ENCODE measurements around the gene AFDN. TPM values are rescaled to one million over a fixed set of nuclear protein-coding genes. Genes with fewer than 3 reads are reported as not detected.

AFDN gene
- total RNA-seq, 2 experiments from 2014 or later, result 45.9 to 46.3 TPM

DNA sequence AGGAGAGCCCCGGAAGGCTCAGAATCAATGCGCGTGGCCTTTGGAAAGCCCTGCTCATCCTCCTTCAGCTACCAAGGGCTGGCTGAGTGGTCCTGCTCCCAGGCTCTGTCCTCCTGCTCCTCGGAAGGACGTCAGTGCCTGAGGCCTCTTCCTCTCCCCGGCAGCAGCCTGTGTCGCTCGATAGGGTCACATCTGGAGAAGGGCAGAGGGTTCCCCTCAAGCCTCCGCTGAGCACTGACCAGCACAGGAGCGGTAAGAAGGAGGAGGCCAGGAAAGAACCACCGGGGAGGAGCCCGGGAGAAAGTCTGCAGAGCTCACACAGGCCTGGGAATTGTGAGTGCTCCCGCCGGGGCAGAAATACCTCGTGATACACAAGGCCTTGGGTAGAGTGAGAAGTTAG lies 192.0 kb downstream of the AFDN start:
- H3K36me3 Mint-ChIP-seq (ENCODE audit: low read depth), result no peaks in the 10 kb centered on the region

GRCh38 chr6:168020242-168020641 lies 193.5 kb downstream of the AFDN start:
- DNase-seq, result no peak
- POLR2A ChIA-PET, result no interaction called here
- no peak overlapping the region for H3K27ac Mint-ChIP-seq
- H3K36me3 Mint-ChIP-seq (ENCODE audit: low read depth), result no peaks in the 10 kb centered on the region
- H3K4me3 Mint-ChIP-seq, result no peak overlapping the region
- CTCF ChIA-PET, result no interaction called here
- no peaks in the 10 kb centered on the region for H3K4me1 Mint-ChIP-seq
- peaks cover 3% of the 10 kb centered on the region for H3K27me3 Mint-ChIP-seq
- H3K9me3 Mint-ChIP-seq, result peaks cover 5% of the 10 kb centered on the region

More for the DNA sequence above, 192.0 kb downstream of the AFDN start:
- H3K4me3 Mint-ChIP-seq, result no peak overlapping the region
- H3K27me3 Mint-ChIP-seq, result peaks cover 3% of the 10 kb centered on the region
- ChIA-PET CTCF (no interaction called here), POLR2A (no interaction called here)
- no peak overlapping the region for H3K27ac Mint-ChIP-seq
- no peak for DNase-seq
- peaks cover 9% of the 10 kb centered on the region for H3K9me3 Mint-ChIP-seq
- H3K4me1 Mint-ChIP-seq, result no peaks in the 10 kb centered on the region

GRCh38 chr6:168021581-168021980 lies 194.9 kb downstream of the AFDN start:
- Mint-ChIP-seq H3K27me3 (peaks cover 6% of the 10 kb centered on the region), H3K4me3 (no peak overlapping the region), H3K27ac (no peak overlapping the region), H3K4me1 (no peaks in the 10 kb centered on the region), H3K36me3 (ENCODE audit: low read depth) (no peaks in the 10 kb centered on the region), H3K9me3 (no peaks in the 10 kb centered on the region)
- POLR2A ChIA-PET, result no interaction called here
- no peak for DNase-seq
- CTCF ChIA-PET, result no interaction called here

Other genes starting within 250 kb of the AFDN start
- not detected for gene KIF25, start 170.8 kb downstream of the AFDN start, total RNA-seq

Measured in activated CD4-positive, alpha-beta memory T cell treated with anti-CD3 and anti-CD28 coated beads, Interleukin-2, amount 10 ng/mL, durations not matched to agents 7 days and 5 days (primary cell).